Measurements from ENCODE around the gene FIGLA. TPM values are rescaled to one million over a fixed set of nuclear protein-coding genes. Genes with fewer than 3 reads are reported as not detected.

FIGLA gene
- total RNA-seq, 1 experiment from 2014 or later, result not detected

DNA sequence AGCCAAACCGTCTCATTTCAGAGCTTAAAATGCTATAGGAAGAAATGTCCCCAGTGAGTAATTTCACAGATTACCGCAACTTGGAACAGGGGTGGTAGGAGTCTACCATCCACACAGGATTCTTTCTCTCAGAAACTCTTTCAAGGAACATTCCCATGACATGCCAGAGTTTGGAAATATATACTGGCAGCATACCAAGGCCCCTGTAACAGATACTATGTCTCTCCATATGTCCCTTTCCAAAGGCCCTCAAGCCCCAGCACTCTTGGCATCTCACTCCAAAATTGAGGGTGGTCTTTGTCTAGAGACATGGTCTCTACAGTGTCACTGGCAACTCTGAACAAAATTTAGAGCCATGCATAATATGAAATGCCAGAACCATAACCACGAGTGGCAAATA is 11.0 kb downstream of the FIGLA start:
- Histone ChIP-seq H3K4ac (ENCODE audit: low read depth, low read length) (no peak overlapping the region), H3K79me1 (ENCODE audit: insufficient read depth, low read depth, low read length, poor library complexity, severe bottlenecking) (no peaks in the 10 kb centered on the region), H3K4me1 (ENCODE audit: insufficient read depth, low read length) (no peaks in the 10 kb centered on the region), H2BK12ac (ENCODE audit: insufficient read length, low read depth, low read length) (no peak overlapping the region), H3K9ac (ENCODE audit: extremely low read depth, insufficient read length, low read length) (no peak overlapping the region), H3K9me3 (ENCODE audit: control insufficient read depth, low read depth, low read length) (no peaks in the 10 kb centered on the region), H3T11ph (ENCODE audit: low read length) (no peak overlapping the region), H2BK15ac (ENCODE audit: low read depth, low read length) (no peak overlapping the region), H2BK120ac (ENCODE audit: low read depth, low read length, poor library complexity, severe bottlenecking) (no peak overlapping the region), H3K4me2 (ENCODE audit: insufficient read depth, insufficient read length, low read length) (no peak overlapping the region), H2BK5ac (ENCODE audit: insufficient read length, low read length) (no peak overlapping the region), H3K14ac (ENCODE audit: insufficient read depth, low read length) (no peak overlapping the region), H3K23ac (ENCODE audit: insufficient read length, low read depth, low read length) (no peak overlapping the region), H2AK5ac (ENCODE audit: insufficient read length, low read length) (no peak overlapping the region), H4K8ac (replicated peaks; ENCODE audit: insufficient read length, low read depth, low read length) (no peak overlapping the region), H3K27me3 (ENCODE audit: insufficient read depth, low read length) (no peaks in the 10 kb centered on the region; the same call in 1 of the 2 replicates), H3K56ac (ENCODE audit: insufficient read length, low read depth, low read length) (no peak overlapping the region), H3K23me2 (ENCODE audit: insufficient read length, low read depth, low read length, poor library complexity, severe bottlenecking) (no peaks in the 10 kb centered on the region), H3K18ac (ENCODE audit: insufficient read length, low read depth, low read length) (no peak overlapping the region), H2BK20ac (ENCODE audit: low read depth, low read length, poor library complexity, severe bottlenecking) (no peak overlapping the region), H3K79me2 (ENCODE audit: insufficient read depth, low read length) (no peaks in the 10 kb centered on the region), H3K27ac (ENCODE audit: insufficient read length, low read depth, low read length) (no peak overlapping the region), H4K20me1 (ENCODE audit: control insufficient read depth, insufficient read depth, insufficient read length) (no peaks in the 10 kb centered on the region), H4K91ac (ENCODE audit: insufficient read length, low read depth, low read length) (no peak overlapping the region), H2AFZ (ENCODE audit: low read length) (no peak overlapping the region), H4K5ac (ENCODE audit: insufficient read length, low read depth, low read length) (no peak overlapping the region)
- Mint-ChIP-seq H3K27ac (no peak overlapping the region), H3K27me3 (ENCODE audit: low read depth) (peaks cover 23% of the 10 kb centered on the region), H3K36me3 (ENCODE audit: insufficient read depth in 1 of 3, low read depth in 3 of 3) (no peaks in the 10 kb centered on the region), H3K4me3 (no peak overlapping the region), H3K9me3 (no peaks in the 10 kb centered on the region), H3K4me1 (peaks cover 3 to 5% of the 10 kb centered on the region in 2 experiments; a peak in 3 of 4 replicates)
- DNase-seq, result no peak
- WGBS (ENCODE audit: extremely low coverage, insufficient read length, low lambda C conversion rate), result no CpG with 5 or more reads among the region's 3 CpGs
- TF ChIP-seq, protein P1, sequence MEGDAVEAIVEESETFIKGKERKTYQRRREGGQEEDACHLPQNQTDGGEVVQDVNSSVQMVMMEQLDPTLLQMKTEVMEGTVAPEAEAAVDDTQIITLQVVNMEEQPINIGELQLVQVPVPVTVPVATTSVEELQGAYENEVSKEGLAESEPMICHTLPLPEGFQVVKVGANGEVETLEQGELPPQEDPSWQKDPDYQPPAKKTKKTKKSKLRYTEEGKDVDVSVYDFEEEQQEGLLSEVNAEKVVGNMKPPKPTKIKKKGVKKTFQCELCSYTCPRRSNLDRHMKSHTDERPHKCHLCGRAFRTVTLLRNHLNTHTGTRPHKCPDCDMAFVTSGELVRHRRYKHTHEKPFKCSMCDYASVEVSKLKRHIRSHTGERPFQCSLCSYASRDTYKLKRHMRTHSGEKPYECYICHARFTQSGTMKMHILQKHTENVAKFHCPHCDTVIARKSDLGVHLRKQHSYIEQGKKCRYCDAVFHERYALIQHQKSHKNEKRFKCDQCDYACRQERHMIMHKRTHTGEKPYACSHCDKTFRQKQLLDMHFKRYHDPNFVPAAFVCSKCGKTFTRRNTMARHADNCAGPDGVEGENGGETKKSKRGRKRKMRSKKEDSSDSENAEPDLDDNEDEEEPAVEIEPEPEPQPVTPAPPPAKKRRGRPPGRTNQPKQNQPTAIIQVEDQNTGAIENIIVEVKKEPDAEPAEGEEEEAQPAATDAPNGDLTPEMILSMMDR (conservative IDR thresholded peaks at IDR 0.05), result no peak

Measured in H9 (cell line).